Astrocyte (in vitro differentiated cells and primary cell): ENCODE measurements around the gene NUPR2. TPM values are rescaled to one million over a fixed set of nuclear protein-coding genes. Genes with fewer than 3 reads are reported as not detected.

Experiments
- DNase-seq: peaks from one replicate; pipeline ENCODE4 v3.0.0-alpha.2; 2010; ENCODE audit warnings: low read depth
- FAIRE-seq: peaks from 2 replicates; lab custom pipeline; 2011; peaks lifted over from hg19 to GRCh38; lab: Jason Lieb, UNC
- H2AFZ ChIP-seq: 2 replicates; pipeline ENCODE4 v1.6.0; 2012; ENCODE audit warnings: low read depth, low read length, inconsistent platforms
- H3K27ac ChIP-seq: 2 replicates; pipeline ENCODE4 v1.5.1; 2011; ENCODE audit warnings: low read depth, low read length, inconsistent platforms
- H3K27me3 ChIP-seq: 2 replicates; pipeline ENCODE4 v1.6.0; 2011; ENCODE audit warnings: low read length, inconsistent platforms; ENCODE audit not compliant: insufficient read depth
- H3K36me3 ChIP-seq: 2 replicates; pipeline ENCODE4 v1.5.1; 2011; ENCODE audit warnings: low read length, inconsistent platforms; ENCODE audit not compliant: insufficient read depth
- H3K4me1 ChIP-seq: 2 replicates; pipeline ENCODE4 v1.5.1; 2011; ENCODE audit warnings: low read length, inconsistent platforms; ENCODE audit not compliant: insufficient read depth
- H3K4me2 ChIP-seq: 2 replicates; pipeline ENCODE4 v1.6.0; 2012; ENCODE audit warnings: low read length, inconsistent platforms
- H3K4me3 ChIP-seq: 2 replicates; pipeline ENCODE4 v1.5.1; 2011; ENCODE audit warnings: low read depth, mild to moderate bottlenecking, low read length, inconsistent platforms; ENCODE audit not compliant: insufficient read depth
- H3K79me2 ChIP-seq: 2 replicates; pipeline ENCODE4 v1.6.0; 2012; ENCODE audit warnings: mild to moderate bottlenecking, low read length, inconsistent platforms; ENCODE audit not compliant: insufficient read depth
- H3K9ac ChIP-seq: 2 replicates; pipeline ENCODE4 v1.6.0; 2012; ENCODE audit warnings: mild to moderate bottlenecking, low read length, inconsistent platforms
- H3K9me3 ChIP-seq: 2 replicates; pipeline ENCODE4 v1.5.1; 2012; ENCODE audit warnings: low read depth, mild to moderate bottlenecking, low read length, inconsistent platforms; ENCODE audit not compliant: insufficient read depth
- H4K20me1 ChIP-seq: 2 replicates; pipeline ENCODE4 v1.6.0; 2012; ENCODE audit warnings: low read length, inconsistent platforms; ENCODE audit not compliant: insufficient read depth
- H3K27ac Mint-ChIP-seq: one replicate; pipeline ENCODE4 v1.8.0; 2021; ENCODE audit warnings: mild to moderate bottlenecking, mixed read lengths; ENCODE audit not compliant: unreplicated experiment
- H3K27me3 Mint-ChIP-seq: one replicate; pipeline ENCODE4 v1.8.0; 2021; ENCODE audit warnings: low read depth, mixed read lengths; ENCODE audit not compliant: unreplicated experiment
- H3K36me3 Mint-ChIP-seq: one replicate; pipeline ENCODE4 v1.8.0; 2021; ENCODE audit warnings: low read depth, mixed read lengths; ENCODE audit not compliant: unreplicated experiment
- H3K4me1 Mint-ChIP-seq: one replicate; pipeline ENCODE4 v1.8.0; 2021; ENCODE audit warnings: low read depth, mixed read lengths; ENCODE audit not compliant: unreplicated experiment
- H3K4me3 Mint-ChIP-seq: one replicate; pipeline ENCODE4 v1.8.0; 2021; ENCODE audit warnings: mild to moderate bottlenecking, moderate library complexity, mixed read lengths; ENCODE audit not compliant: unreplicated experiment
- H3K9me3 Mint-ChIP-seq: one replicate; pipeline ENCODE4 v1.8.0; 2021; ENCODE audit warnings: mild to moderate bottlenecking, mixed read lengths; ENCODE audit not compliant: unreplicated experiment
- EZH2 ChIP-seq: IDR thresholded peaks from 2 replicates; pipeline ENCODE4 v1.6.1; 2012; ENCODE audit warnings: mild to moderate bottlenecking, low read length, inconsistent platforms; ENCODE audit not compliant: insufficient read depth
- total RNA-seq: library from RNA; stranded (reverse); gene quantifications from 2 replicates; pipeline ENCODE4 v1.2.1, GENCODE V29; 2021
- TF ChIP-seq, protein P1 (sequence below): IDR thresholded peaks from 2 replicates; pipeline ENCODE4 v1.5.1; 2011; ENCODE audit warnings: low read depth, mild to moderate bottlenecking, inconsistent platforms, low read length, moderate library complexity; ENCODE audit not compliant: insufficient read depth

Gene NUPR2
- total RNA-seq, 1 donor from 2014 or later = not detected

- H3K4me1 Mint-ChIP-seq = no peaks in the 10 kb centered on the region
- Histone ChIP-seq H3K79me2 (no peaks in the 10 kb centered on the region), H3K4me1 (peaks cover 8% of the 10 kb centered on the region), H3K9me3 (no peaks in the 10 kb centered on the region), H3K4me2 (no peak overlapping the region), H3K4me3 (no peak overlapping the region), H3K27me3 (no peaks in the 10 kb centered on the region), H3K36me3 (no peaks in the 10 kb centered on the region), H4K20me1 (no peaks in the 10 kb centered on the region), H3K9ac (no peak overlapping the region), H2AFZ (no peak overlapping the region), H3K27ac (no peak overlapping the region)
- no peak overlapping the region for H3K4me3 Mint-ChIP-seq
- no peaks in the 10 kb centered on the region for H3K9me3 Mint-ChIP-seq
- no peaks in the 10 kb centered on the region for H3K27me3 Mint-ChIP-seq
- no peak overlapping the region for H3K27ac Mint-ChIP-seq
- peaks cover 4% of the 10 kb centered on the region for H3K36me3 Mint-ChIP-seq
- DNase-seq (peak; percentile 6), FAIRE-seq (no peak)
- TF ChIP-seq EZH2 = no peak
- TF ChIP-seq, protein P1, sequence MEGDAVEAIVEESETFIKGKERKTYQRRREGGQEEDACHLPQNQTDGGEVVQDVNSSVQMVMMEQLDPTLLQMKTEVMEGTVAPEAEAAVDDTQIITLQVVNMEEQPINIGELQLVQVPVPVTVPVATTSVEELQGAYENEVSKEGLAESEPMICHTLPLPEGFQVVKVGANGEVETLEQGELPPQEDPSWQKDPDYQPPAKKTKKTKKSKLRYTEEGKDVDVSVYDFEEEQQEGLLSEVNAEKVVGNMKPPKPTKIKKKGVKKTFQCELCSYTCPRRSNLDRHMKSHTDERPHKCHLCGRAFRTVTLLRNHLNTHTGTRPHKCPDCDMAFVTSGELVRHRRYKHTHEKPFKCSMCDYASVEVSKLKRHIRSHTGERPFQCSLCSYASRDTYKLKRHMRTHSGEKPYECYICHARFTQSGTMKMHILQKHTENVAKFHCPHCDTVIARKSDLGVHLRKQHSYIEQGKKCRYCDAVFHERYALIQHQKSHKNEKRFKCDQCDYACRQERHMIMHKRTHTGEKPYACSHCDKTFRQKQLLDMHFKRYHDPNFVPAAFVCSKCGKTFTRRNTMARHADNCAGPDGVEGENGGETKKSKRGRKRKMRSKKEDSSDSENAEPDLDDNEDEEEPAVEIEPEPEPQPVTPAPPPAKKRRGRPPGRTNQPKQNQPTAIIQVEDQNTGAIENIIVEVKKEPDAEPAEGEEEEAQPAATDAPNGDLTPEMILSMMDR = no peak
These were observed 24.6 kb downstream of the NUPR2 start for GRCh38 chr7:56091591-56091990.

- DNase-seq (no peak), FAIRE-seq (no peak)
- Histone ChIP-seq H3K9me3 (no peaks in the 10 kb centered on the region), H3K36me3 (no peaks in the 10 kb centered on the region), H3K4me2 (no peak overlapping the region), H3K9ac (no peak overlapping the region), H3K27me3 (no peaks in the 10 kb centered on the region), H2AFZ (no peak overlapping the region), H3K4me1 (no peaks in the 10 kb centered on the region), H3K79me2 (no peaks in the 10 kb centered on the region), H4K20me1 (no peaks in the 10 kb centered on the region), H3K27ac (no peak overlapping the region), H3K4me3 (no peak overlapping the region)
- H3K9me3 Mint-ChIP-seq = no peaks in the 10 kb centered on the region
- TF ChIP-seq, protein P1 = no peak
- TF ChIP-seq EZH2 = no peak
- no peaks in the 10 kb centered on the region for H3K27me3 Mint-ChIP-seq
- H3K4me3 Mint-ChIP-seq = no peak overlapping the region
- no peaks in the 10 kb centered on the region for H3K4me1 Mint-ChIP-seq
- no peak overlapping the region for H3K27ac Mint-ChIP-seq
- peaks cover 4% of the 10 kb centered on the region for H3K36me3 Mint-ChIP-seq
These were observed 28.8 kb downstream of the NUPR2 start for GRCh38 chr7:56087445-56087844.

- Histone ChIP-seq H3K4me3 (no peak overlapping the region), H4K20me1 (no peaks in the 10 kb centered on the region), H3K4me2 (no peak overlapping the region), H3K27me3 (no peaks in the 10 kb centered on the region), H3K9me3 (no peaks in the 10 kb centered on the region), H2AFZ (no peak overlapping the region), H3K4me1 (no peaks in the 10 kb centered on the region), H3K79me2 (no peaks in the 10 kb centered on the region), H3K27ac (no peak overlapping the region), H3K36me3 (no peaks in the 10 kb centered on the region), H3K9ac (no peak overlapping the region)
- TF ChIP-seq EZH2 = no peak
- TF ChIP-seq, protein P1 = no peak
- DNase-seq = no peak
- no peaks in the 10 kb centered on the region for H3K4me1 Mint-ChIP-seq
- no peak overlapping the region for H3K4me3 Mint-ChIP-seq
- H3K27ac Mint-ChIP-seq = no peak overlapping the region
- H3K36me3 Mint-ChIP-seq = peaks cover 7% of the 10 kb centered on the region
- no peaks in the 10 kb centered on the region for H3K9me3 Mint-ChIP-seq
- no peaks in the 10 kb centered on the region for H3K27me3 Mint-ChIP-seq
- FAIRE-seq = no peak
These were observed 29.5 kb downstream of the NUPR2 start for GRCh38 chr7:56086761-56087160.
